HUES6 (cell line): Measurements from ENCODE around the gene MTARC1.

Experiments used
- H3K27ac ChIP-seq: 2 replicates; pipeline ENCODE4 v1.7.0; 2013; ENCODE audit warnings: low read depth, mild to moderate bottlenecking, low read length, inconsistent platforms
- H3K27me3 ChIP-seq: 2 replicates; pipeline ENCODE4 v1.6.1; 2013; ENCODE audit warnings: low read length; ENCODE audit not compliant: control insufficient read depth, insufficient read depth
- H3K36me3 ChIP-seq: 2 replicates; pipeline ENCODE4 v1.6.1; 2013; ENCODE audit warnings: low read length; ENCODE audit not compliant: control insufficient read depth, insufficient read depth
- H3K4me1 ChIP-seq: 2 replicates; pipeline ENCODE4 v1.6.1; 2013; ENCODE audit warnings: low read length; ENCODE audit not compliant: control insufficient read depth, insufficient read depth
- H3K4me3 ChIP-seq: 2 replicates; pipeline ENCODE4 v1.5.1; 2013; ENCODE audit warnings: low read depth, low read length
- H3K9ac ChIP-seq: one replicate; pipeline ENCODE4 v1.6.1; 2013; ENCODE audit warnings: mild to moderate bottlenecking, low read length
- H3K9me3 ChIP-seq: 2 replicates; pipeline ENCODE4 v1.6.1; 2013; ENCODE audit warnings: low read depth, low read length; ENCODE audit not compliant: control insufficient read depth, insufficient read depth

MTARC1 gene

GRCh38 chr1:220770245-220770913 is 16.3 kb upstream of the MTARC1 start:
- no peaks in the 10 kb centered on the region for H3K36me3 ChIP-seq
- no peak overlapping the region for H3K27ac ChIP-seq
- H3K4me3 ChIP-seq, result no peak overlapping the region
- no peak overlapping the region for H3K9ac ChIP-seq
- H3K27me3 ChIP-seq, result no peaks in the 10 kb centered on the region
- H3K9me3 ChIP-seq, result no peaks in the 10 kb centered on the region
- no peaks in the 10 kb centered on the region; the same call in 1 of the 2 replicates for H3K4me1 ChIP-seq

- Histone ChIP-seq H3K9me3 (no peaks in the 10 kb centered on the region), H3K4me3 (no peak overlapping the region), H3K27ac (no peak overlapping the region), H3K27me3 (no peaks in the 10 kb centered on the region), H3K36me3 (no peaks in the 10 kb centered on the region), H3K9ac (no peak overlapping the region), H3K4me1 (peaks cover 3% of the 10 kb centered on the region; the same call in 1 of the 2 replicates)
Observed at GRCh38 chr1:220772846-220773245, 13.9 kb upstream of the MTARC1 start.

GRCh38 chr1:220775240-220775853 is 11.4 kb upstream of the MTARC1 start:
- Histone ChIP-seq H3K27ac (no peak overlapping the region), H3K36me3 (no peaks in the 10 kb centered on the region), H3K9me3 (no peaks in the 10 kb centered on the region), H3K9ac (no peak overlapping the region), H3K4me1 (peaks cover 3% of the 10 kb centered on the region; the same call in 1 of the 2 replicates), H3K27me3 (no peaks in the 10 kb centered on the region), H3K4me3 (no peak overlapping the region)

GRCh38 chr1:220776254-220776653 is 10.5 kb upstream of the MTARC1 start:
- Histone ChIP-seq H3K27me3 (no peaks in the 10 kb centered on the region), H3K9ac (no peak overlapping the region), H3K36me3 (no peaks in the 10 kb centered on the region), H3K4me3 (no peak overlapping the region), H3K9me3 (no peaks in the 10 kb centered on the region), H3K4me1 (peaks cover 3% of the 10 kb centered on the region; the same call in 1 of the 2 replicates), H3K27ac (no peak overlapping the region)

- H3K9me3 ChIP-seq, result no peaks in the 10 kb centered on the region
Observed at GRCh38 chr1:220776720-220777326, 9.9 kb upstream of the MTARC1 start.

GRCh38 chr1:220783453-220783852 is 3.3 kb upstream of the MTARC1 start:
- no peaks in the 10 kb centered on the region for H3K36me3 ChIP-seq
- no peak overlapping the region for H3K4me3 ChIP-seq
- peaks cover 24% of the 10 kb centered on the region for H3K4me1 ChIP-seq
- no peaks in the 10 kb centered on the region for H3K27me3 ChIP-seq
- no peak overlapping the region for H3K27ac ChIP-seq
- H3K9ac ChIP-seq, result no peak overlapping the region
- H3K9me3 ChIP-seq, result no peaks in the 10 kb centered on the region

More at GRCh38 chr1:220776720-220777326, 9.9 kb upstream of the MTARC1 start:
- H3K9ac ChIP-seq, result no peak overlapping the region
- H3K4me3 ChIP-seq, result no peak overlapping the region
- H3K36me3 ChIP-seq, result no peaks in the 10 kb centered on the region
- peaks cover 3% of the 10 kb centered on the region; the same call in 1 of the 2 replicates for H3K4me1 ChIP-seq
- no peaks in the 10 kb centered on the region for H3K27me3 ChIP-seq
- no peak overlapping the region for H3K27ac ChIP-seq

GRCh38 chr1:220784751-220785150 is 2.0 kb upstream of the MTARC1 start:
- Histone ChIP-seq H3K9me3 (no peaks in the 10 kb centered on the region), H3K36me3 (no peaks in the 10 kb centered on the region), H3K27me3 (no peaks in the 10 kb centered on the region), H3K9ac (no peak overlapping the region), H3K27ac (no peak overlapping the region), H3K4me3 (no peak overlapping the region), H3K4me1 (peaks cover 24% of the 10 kb centered on the region)

- H3K36me3 ChIP-seq, result no peaks in the 10 kb centered on the region
- peaks cover 24% of the 10 kb centered on the region for H3K4me1 ChIP-seq
- H3K9me3 ChIP-seq, result no peaks in the 10 kb centered on the region
- no peaks in the 10 kb centered on the region for H3K27me3 ChIP-seq
- no peak overlapping the region for H3K27ac ChIP-seq
- H3K4me3 ChIP-seq, result peak overlapping the region; percentile 70
- no peak overlapping the region for H3K9ac ChIP-seq
Observed at GRCh38 chr1:220785166-220786056, 1.3 kb upstream of the MTARC1 start.

- Histone ChIP-seq H3K9me3 (no peaks in the 10 kb centered on the region), H3K9ac (peak overlapping the region; percentile 81), H3K27me3 (no peaks in the 10 kb centered on the region), H3K27ac (no peak overlapping the region), H3K4me1 (peaks cover 24% of the 10 kb centered on the region), H3K4me3 (peak overlapping the region; percentile 70), H3K36me3 (no peaks in the 10 kb centered on the region)
Observed at GRCh38 chr1:220786057-220786336, 716 bp upstream of the MTARC1 start.

GRCh38 chr1:220787069-220787619 is 431 bp downstream of the MTARC1 start:
- Histone ChIP-seq H3K9me3 (no peaks in the 10 kb centered on the region), H3K27me3 (no peaks in the 10 kb centered on the region), H3K4me1 (peaks cover 24% of the 10 kb centered on the region), H3K36me3 (peaks cover 3% of the 10 kb centered on the region; the same call in 1 of the 2 replicates), H3K27ac (no peak overlapping the region), H3K4me3 (peak overlapping the region; percentile 70), H3K9ac (peak overlapping the region; percentile 81)
